Adrenal gland (tissue), 12 donors: ENCODE results near the gene MMAB. TPM values are rescaled to one million over a fixed set of nuclear protein-coding genes. Genes with fewer than 3 reads are reported as not detected.

Source experiments
- DNase-seq, 7 donors: peaks; one replicate each; pipeline ENCODE4 v3.0.0-alpha.2; 2019 to 2020
- H3K27ac ChIP-seq, 5 donors: fragments of 200-600 bp; sonication (generic) in 4 of 5; 1 replicate in 3 of 5; 2 replicates in 2 of 5; pipeline versions ENCODE4 v1.5.1 to v1.8.0; 2016 to 2020; ENCODE audit warnings: mild to moderate bottlenecking in 1 of 5
- H3K27me3 ChIP-seq: fragments of 200-600 bp; 2 replicates; pipeline ENCODE4 v1.8.0; 2021
- H3K36me3 ChIP-seq, 2 donors: fragments of 200-600 bp; replicated peaks in 1 of 2; 1 replicate in 1 of 2; 2 replicates in 1 of 2; pipeline versions ENCODE4 v1.5.1 to v1.8.0; 2018 to 2022
- H3K4me1 ChIP-seq, 2 donors: fragments of 200-600 bp; replicated peaks in 1 of 2; 1 replicate in 1 of 2; 2 replicates in 1 of 2; pipeline versions ENCODE4 v1.5.1 to v1.8.0; 2018 to 2021
- H3K4me3 ChIP-seq, 4 donors: fragments of 200-600 bp; sonication (generic) in 3 of 4; one replicate each; pipeline ENCODE4 v1.5.1; 2016 to 2018
- H3K9me3 ChIP-seq, 3 donors: fragments of 200-600 bp; sonication (generic) in 1 of 3; replicated peaks in 1 of 3; 1 replicate in 2 of 3; 2 replicates in 1 of 3; pipeline versions ENCODE4 v1.5.1 to v1.8.0; 2016 to 2021
- POLR2A ChIP-seq, 2 donors: fragments of 450-650 bp; IDR thresholded peaks; one replicate each; pipeline ENCODE4 v1.6.1; 2017; ENCODE audit warnings: antibody characterized with exemption in 2 of 2, mild to moderate bottlenecking in 2 of 2, moderate library complexity in 1 of 2
- WGBS, 4 donors: extraction: QIAGEN DNeasy Blood & Tissue Kit in 2 of 4; methylation state at CpG; one replicate each; pipeline versions ENCODE4 v1.1.5 to v1.1.7; 2013 to 2017; 5-methylcytosine and 5-hydroxymethylcytosine counted together
- intact Hi-C, 2 donors: fragments of 100-400 bp; cut with DNase I; formaldehyde crosslinking; loops; one replicate each; pipeline versions ENCODE4 v1.14.1 to v1.15.0; 2022 to 2023
- polyA plus RNA-seq, 3 donors: library from polyadenylated mRNA; stranded (reverse); fragments of 200-250 nt in 2 of 3; fragments of 350-450 nt in 1 of 3; fragmentation: Illumina TruSeq in 1 of 3; extraction: RNeasy Lipid Tissue Mini Kit (QIAGEN cat#74804) in 1 of 3; gene quantifications; one replicate each; pipeline ENCODE4 v1.2.3, GENCODE V29; 2013 to 2014
- total RNA-seq, 9 donors: library from RNA; depleted of rRNA in 4 of 9; stranded (reverse); fragments of >200 nt in 4 of 9; fragments of 120-200 nt in 1 of 9; fragmentation: NEBNext Ultra II Directional in 1 of 9; extraction: Animal tissue kit (Norgen Biotek cat#: 25700) in 1 of 9; gene quantifications; one replicate each; pipeline versions ENCODE4 v1.1.0 to v1.2.4, GENCODE V29; 2013 to 2023
- TF ChIP-seq, protein P1 (sequence below), 6 experiments: fragments of 450-650 bp in 4 of 6; fragments of 200-600 bp in 2 of 6; sonication (generic) in 1 of 6; IDR thresholded peaks; 1 replicate in 5 of 6; 2 replicates in 1 of 6; pipeline versions ENCODE4 v1.5.1 to v1.8.0; 2016 to 2021; ENCODE audit warnings: antibody characterized with exemption in 6 of 6, mild to moderate bottlenecking in 2 of 6, moderate library complexity in 1 of 6
- donor health status: healthy with polysubstance abuse.
- donor health status: Bipolar disorder and iron deficiency.
- donor health status: DM: yes; HTN: yes; CAD: no.
- donor health status: DM: no; HTN: no; CAD: no.
- donor health status: DM: no; HTN: no; CAD: no.
- donor health status: DM: yes; HTN: yes; CAD: no.

The MMAB gene
- total and polyA plus RNA-seq, 12 donors = 52.3 to 238 (median 90.0) TPM

DNA sequence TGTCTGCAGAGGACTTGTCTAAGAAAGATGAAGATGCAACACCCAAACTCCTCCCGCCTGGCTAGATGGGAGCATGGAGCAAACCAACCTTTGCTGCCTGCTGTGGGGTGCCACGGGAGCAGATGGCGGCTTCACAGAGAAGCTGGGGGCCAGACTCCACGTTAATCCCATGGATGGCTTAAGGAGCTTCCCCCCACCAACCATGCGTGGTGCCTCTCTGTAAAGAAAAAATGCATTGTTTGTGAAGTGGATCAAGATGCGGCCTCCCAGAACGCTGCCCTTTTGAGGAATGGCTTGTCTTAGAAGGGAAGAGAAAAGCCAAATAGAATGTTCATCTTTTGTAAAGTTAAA, 15.9 kb upstream of the MMAB start:
- Histone ChIP-seq H3K4me3 (no peak overlapping the region), H3K27me3 (no peaks in the 10 kb centered on the region), H3K36me3 (peaks cover 0 to 16% of the 10 kb centered on the region in 2 donors), H3K9me3 (no peaks in the 10 kb centered on the region), H3K27ac (no peak overlapping the region), H3K4me1 (no peaks in the 10 kb centered on the region)
- TF ChIP-seq, protein P1, sequence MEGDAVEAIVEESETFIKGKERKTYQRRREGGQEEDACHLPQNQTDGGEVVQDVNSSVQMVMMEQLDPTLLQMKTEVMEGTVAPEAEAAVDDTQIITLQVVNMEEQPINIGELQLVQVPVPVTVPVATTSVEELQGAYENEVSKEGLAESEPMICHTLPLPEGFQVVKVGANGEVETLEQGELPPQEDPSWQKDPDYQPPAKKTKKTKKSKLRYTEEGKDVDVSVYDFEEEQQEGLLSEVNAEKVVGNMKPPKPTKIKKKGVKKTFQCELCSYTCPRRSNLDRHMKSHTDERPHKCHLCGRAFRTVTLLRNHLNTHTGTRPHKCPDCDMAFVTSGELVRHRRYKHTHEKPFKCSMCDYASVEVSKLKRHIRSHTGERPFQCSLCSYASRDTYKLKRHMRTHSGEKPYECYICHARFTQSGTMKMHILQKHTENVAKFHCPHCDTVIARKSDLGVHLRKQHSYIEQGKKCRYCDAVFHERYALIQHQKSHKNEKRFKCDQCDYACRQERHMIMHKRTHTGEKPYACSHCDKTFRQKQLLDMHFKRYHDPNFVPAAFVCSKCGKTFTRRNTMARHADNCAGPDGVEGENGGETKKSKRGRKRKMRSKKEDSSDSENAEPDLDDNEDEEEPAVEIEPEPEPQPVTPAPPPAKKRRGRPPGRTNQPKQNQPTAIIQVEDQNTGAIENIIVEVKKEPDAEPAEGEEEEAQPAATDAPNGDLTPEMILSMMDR (IDR thresholded peaks at IDR 0.05) = no peak
- no peak for TF ChIP-seq POLR2A (IDR thresholded peaks at IDR 0.05)
- 89 to 99% (median 92%) methylated on average over 6 to 7 of the region's 7 CpGs for WGBS, 4 donors
- DNase-seq = no peak
- intact Hi-C loops = no loop called here

DNA sequence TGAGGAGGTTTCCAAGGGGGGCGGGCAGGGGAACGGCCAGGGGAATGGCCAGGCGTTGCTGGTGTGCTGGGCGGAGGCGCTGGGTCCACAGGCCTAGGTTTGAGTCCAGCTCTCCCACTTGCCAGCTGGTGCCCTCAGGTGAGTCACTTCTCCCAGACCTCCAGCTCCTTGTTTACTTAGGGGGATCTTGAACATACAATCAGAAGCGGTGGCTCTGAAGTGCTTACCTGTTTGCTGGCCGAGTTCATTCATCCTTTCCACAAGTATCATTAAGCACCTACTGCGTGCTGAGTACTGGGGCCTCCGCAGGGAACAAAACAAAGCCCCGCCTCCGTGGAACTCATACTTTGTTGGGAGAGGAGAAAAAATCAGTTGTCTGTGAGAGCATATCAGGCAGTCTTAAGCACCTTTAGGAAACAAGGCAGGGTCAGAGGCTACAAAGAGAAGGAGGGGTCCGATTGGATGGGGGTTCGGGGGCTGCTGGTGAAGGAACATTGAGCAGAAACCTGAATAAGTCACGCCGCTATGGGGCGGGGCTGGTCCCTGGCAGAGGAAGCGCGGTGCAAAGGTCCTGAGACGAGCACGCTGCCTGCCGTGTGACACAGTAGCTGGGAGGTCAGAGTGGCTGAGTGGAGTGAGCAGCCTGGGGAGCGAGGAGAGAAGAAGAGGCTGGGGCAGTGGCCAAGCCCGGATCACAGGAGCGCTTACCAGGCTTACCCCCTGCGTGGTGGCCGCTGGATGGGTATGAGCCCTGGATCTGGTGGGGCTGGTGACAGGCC, 15.3 kb upstream of the MMAB start:
- intact Hi-C loops = no loop called here
- WGBS, 4 donors = 91 to 96% (median 95%) methylated on average over 26 of the region's 26 CpGs
- H3K36me3 ChIP-seq = peaks cover 0 to 20% of the 10 kb centered on the region in 2 donors

DNA sequence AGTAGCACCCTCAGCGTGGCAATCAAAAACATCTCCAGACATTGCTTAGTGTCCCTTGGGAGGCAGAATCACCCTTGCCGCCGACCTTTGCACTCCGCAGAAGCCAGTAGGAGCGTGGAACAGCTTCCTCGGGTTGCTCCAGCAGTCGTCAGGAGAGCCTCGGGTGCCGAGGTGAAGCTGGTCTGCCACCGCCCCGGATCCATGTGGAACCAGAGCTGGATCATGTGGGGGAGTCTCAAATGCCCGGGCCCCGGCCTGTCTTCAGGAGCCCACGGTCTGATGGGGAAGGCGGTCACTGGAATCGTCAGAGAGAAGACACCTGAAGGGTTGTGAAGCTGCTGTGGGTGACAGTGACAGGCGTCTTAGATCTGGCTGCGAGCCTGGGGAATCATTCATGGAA, 14.6 kb upstream of the MMAB start:
- 93 to 96% (median 94%) methylated on average over 10 to 18 of the region's 18 CpGs for WGBS, 4 donors
- Histone ChIP-seq H3K4me1 (no peaks in the 10 kb centered on the region), H3K27ac (no peak overlapping the region), H3K36me3 (peaks cover 0 to 22% of the 10 kb centered on the region in 2 donors), H3K4me3 (no peak overlapping the region), H3K27me3 (no peaks in the 10 kb centered on the region), H3K9me3 (no peaks in the 10 kb centered on the region)
- no peak for TF ChIP-seq POLR2A (IDR thresholded peaks at IDR 0.05)
- TF ChIP-seq, protein P1 (IDR thresholded peaks at IDR 0.05) = no peak
- DNase-seq = no peak
- intact Hi-C loops = no loop called here

More for the DNA sequence above, 15.3 kb upstream of the MMAB start:
- DNase-seq = no peak
- no peaks in the 10 kb centered on the region for H3K27me3 ChIP-seq
- no peak overlapping the region for H3K27ac ChIP-seq
- H3K9me3 ChIP-seq = no peaks in the 10 kb centered on the region
- no peak for TF ChIP-seq POLR2A (IDR thresholded peaks at IDR 0.05)
- TF ChIP-seq, protein P1 (IDR thresholded peaks at IDR 0.05) = no peak
- H3K4me1 ChIP-seq = no peaks in the 10 kb centered on the region
- H3K4me3 ChIP-seq = no peak overlapping the region

DNA sequence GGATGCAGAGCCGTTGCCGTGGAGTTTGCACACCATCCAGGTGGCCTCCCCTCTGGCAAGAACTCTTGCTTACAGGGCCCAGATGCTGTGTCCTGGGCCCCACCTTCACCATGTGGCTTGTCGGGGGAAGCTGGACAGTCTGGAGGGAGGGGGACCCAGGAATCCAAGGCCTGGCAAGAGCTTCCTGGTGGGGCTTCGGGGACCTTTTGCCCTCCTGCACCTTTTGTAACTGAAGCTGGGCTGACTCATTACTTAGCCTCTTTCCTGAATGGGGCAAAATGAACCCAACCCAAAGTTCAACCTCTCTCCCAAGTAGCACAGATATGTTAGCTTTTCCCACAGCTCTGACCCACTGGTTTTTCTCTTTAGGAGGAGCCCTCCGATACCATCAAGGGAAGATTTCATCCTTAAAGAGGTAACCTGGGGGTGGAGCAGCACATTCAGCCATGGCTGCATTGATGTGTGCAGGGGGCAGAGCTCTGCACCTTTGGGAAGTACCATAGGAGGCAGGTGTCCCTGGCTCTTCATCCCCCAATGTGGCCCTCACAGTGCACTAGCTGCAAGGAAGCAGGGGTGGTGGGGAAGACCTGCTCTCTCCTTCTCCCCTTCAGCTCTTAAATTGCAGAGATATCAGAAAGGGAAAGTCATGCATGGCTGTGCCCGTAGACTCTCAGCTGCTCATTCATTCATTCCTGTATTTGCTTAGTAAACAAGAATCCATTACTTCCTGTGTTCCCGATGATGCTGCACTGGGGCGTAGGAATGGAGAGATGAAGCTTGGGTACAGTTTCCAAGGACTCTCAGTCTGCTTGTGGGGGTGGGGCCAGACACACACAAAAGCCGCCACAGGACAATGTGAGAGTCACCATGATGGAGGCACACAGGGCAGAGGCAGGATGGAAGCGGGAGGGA, 13.3 kb upstream of the MMAB start:
- Histone ChIP-seq H3K27me3 (no peaks in the 10 kb centered on the region), H3K36me3 (peaks cover 0 to 27% of the 10 kb centered on the region in 2 donors), H3K9me3 (no peaks in the 10 kb centered on the region), H3K27ac (no peak overlapping the region), H3K4me3 (no peak overlapping the region), H3K4me1 (no peaks in the 10 kb centered on the region)
- TF ChIP-seq POLR2A (IDR thresholded peaks at IDR 0.05) = no peak
- TF ChIP-seq, protein P1 (IDR thresholded peaks at IDR 0.05) = no peak
- WGBS, 4 donors = 89 to 95% (median 93%) methylated on average over 8 to 10 of the region's 10 CpGs
- DNase-seq = no peak
- intact Hi-C loops = no loop called here
